ENCODE data around the gene RARRES1.

- TF ChIP-seq MAX (IDR thresholded peaks at IDR 0.05) (no peak), EP300 (IDR thresholded peaks at IDR 0.05) (no peak), CTCF (IDR thresholded peaks at IDR 0.05) (no peak), JUN (IDR thresholded peaks at IDR 0.05) (no peak), BCL3 (IDR thresholded peaks at IDR 0.05) (no peak), POLR2AphosphoS2 (conservative IDR thresholded peaks at IDR 0.05; ENCODE audit: low read length) (no peak), RARB (CRISPR knock-in tag; IDR thresholded peaks at IDR 0.05) (no peak), POLR2A (IDR thresholded peaks at IDR 0.05; ENCODE audit: low read length) (no peak), NR3C1 (IDR thresholded peaks at IDR 0.05) (no peak), HDAC2 (IDR thresholded peaks at IDR 0.05) (no peak), ATOH8 (CRISPR knock-in tag; IDR thresholded peaks at IDR 0.05; ENCODE audit: low read depth) (no peak), RCOR1 (IDR thresholded peaks at IDR 0.05; ENCODE audit: low read depth, low read length) (no peak), CHD4 (IDR thresholded peaks at IDR 0.05; ENCODE audit: borderline replicate concordance) (no peak), USF2 (IDR thresholded peaks at IDR 0.05) (no peak)
Measured at GRCh38 chr3:158663832-158664231, 68.4 kb downstream of the RARRES1 start.
